K562 (cell line): ENCODE measurements around the gene ZNF213. TPM values are rescaled to one million over a fixed set of nuclear protein-coding genes. Genes with fewer than 3 reads are reported as not detected.

ENCODE experiments used
- AFF1 ChIP-seq, 2 experiments: fragments of 450-650 bp; IDR thresholded peaks; 2 replicates each; pipeline ENCODE4 v1.6.1; 2018; ENCODE audit warnings: mild to moderate bottlenecking in 2 of 2, low read depth in 1 of 2; ENCODE audit not compliant: partially characterized antibody in 2 of 2
- ATF4 ChIP-seq: fragments of 450-650 bp; formaldehyde crosslinking; IDR thresholded peaks from 2 replicates; pipeline ENCODE4 v1.4.0; 2022; ENCODE audit warnings: mild to moderate bottlenecking, moderate library complexity
- ATF7 ChIP-seq: fragments of 450-650 bp; IDR thresholded peaks from 2 replicates; pipeline ENCODE4 v1.7.1; 2014; ENCODE audit warnings: mild to moderate bottlenecking, moderate library complexity
- CREB3 ChIP-seq: fragments of 450-650 bp; conservative IDR thresholded peaks from 2 replicates; pipeline ENCODE4 v1.6.1; 2016; ENCODE audit warnings: missing genetic modification characterization, low read depth, mild to moderate bottlenecking, missing compliant biosample characterization, moderate library complexity
- HDAC8 ChIP-seq: fragments of 450-650 bp; IDR thresholded peaks from 2 replicates; pipeline ENCODE4 v1.6.1; 2016; ENCODE audit warnings: mild to moderate bottlenecking, missing genetic modification characterization, moderate library complexity, missing compliant biosample characterization
- MNT ChIP-seq, 2 experiments: fragments of 450-650 bp; conservative IDR thresholded peaks; 2 replicates each; pipeline ENCODE4 v1.6.1; 2017; ENCODE audit warnings: mild to moderate bottlenecking in 2 of 2, moderate library complexity in 2 of 2
- ZBTB34 ChIP-seq: fragments of 250-450 bp; sonication (Bioruptor Pico); IDR thresholded peaks from 2 replicates; pipeline ENCODE4 v1.8.0; 2021; ENCODE audit warnings: mild to moderate bottlenecking, moderate library complexity
- ZNF449 ChIP-seq: fragments of 250-450 bp; sonication (Bioruptor Pico); IDR thresholded peaks from 2 replicates; pipeline ENCODE4 v1.8.0; 2022; ENCODE audit warnings: moderate library complexity, mild to moderate bottlenecking, inconsistent platforms
- ZNF592 ChIP-seq: fragments of 450-650 bp; IDR thresholded peaks from 2 replicates; pipeline ENCODE4 v1.6.1; 2017; ENCODE audit warnings: antibody characterized with exemption, mild to moderate bottlenecking
- polyA plus RNA-seq, 8 experiments: library from polyadenylated mRNA; depleted of rRNA in 4 of 8; stranded (reverse) in 5 of 8; unstranded in 3 of 8; fragments of >200 nt; fragmentation: Nextera tagmentation in 2 of 8; fragmentation: Illumina TruSeq in 1 of 8; extraction: Ambion mirVana in 2 of 8; extraction: Trizol in 1 of 8; gene quantifications; 2 replicates each; pipeline versions ENCODE4 v1.2.1 to v1.2.3, GENCODE V29; 2011 to 2014; ENCODE audit warnings: inconsistent platforms in 1 of 8, missing spikeins in 1 of 8
- total RNA-seq, 7 experiments: library from RNA; depleted of rRNA in 6 of 7; stranded (reverse); fragments of >200 nt in 6 of 7; fragmentation: Illumina TruSeq in 2 of 7; extraction: Trizol in 2 of 7; gene quantifications; 2 replicates each; pipeline versions ENCODE4 v1.2.1 to v1.2.3, GENCODE V29; 2011 to 2021; ENCODE audit warnings: low replicate concordance in 1 of 7

ZNF213 gene
- total and polyA plus RNA-seq, 9 of the 15 experiments (the other 6 are each of a cell fraction or from before 2014, with no cell fraction given): 0.49 to 10.0 (median 1.8) TPM

GRCh38 chr16:3188925-3189825, 54.3 kb downstream of the ZNF213 start (continued):
- peak in 1 of 2 experiments; percentile 47; a peak in 2 of 4 replicates for TF ChIP-seq MNT (conservative IDR thresholded peaks at IDR 0.05)
- TF ChIP-seq ATF7: no peak
- TF ChIP-seq ZBTB34: no peak
- no peak for TF ChIP-seq ATF4 (CRISPR knock-in tag)
- peak; percentile 51 for TF ChIP-seq ZNF592
- no peak for TF ChIP-seq HDAC8 (tag)
- no peak for TF ChIP-seq ZNF449 (CRISPR knock-in tag)
- TF ChIP-seq CREB3: no peak
- TF ChIP-seq AFF1 (IDR thresholded peaks at IDR 0.05; ENCODE audit: low read depth in 1 of 2, partially characterized antibody in 2 of 2): no peak
